ENCODE data around the gene FSCN2. TPM values are rescaled to one million over a fixed set of nuclear protein-coding genes. Genes with fewer than 3 reads are reported as not detected.

FSCN2 gene
- total RNA-seq, 4 donors from 2014 or later = 0.20 to 0.46 TPM; not detected in 2

DNA sequence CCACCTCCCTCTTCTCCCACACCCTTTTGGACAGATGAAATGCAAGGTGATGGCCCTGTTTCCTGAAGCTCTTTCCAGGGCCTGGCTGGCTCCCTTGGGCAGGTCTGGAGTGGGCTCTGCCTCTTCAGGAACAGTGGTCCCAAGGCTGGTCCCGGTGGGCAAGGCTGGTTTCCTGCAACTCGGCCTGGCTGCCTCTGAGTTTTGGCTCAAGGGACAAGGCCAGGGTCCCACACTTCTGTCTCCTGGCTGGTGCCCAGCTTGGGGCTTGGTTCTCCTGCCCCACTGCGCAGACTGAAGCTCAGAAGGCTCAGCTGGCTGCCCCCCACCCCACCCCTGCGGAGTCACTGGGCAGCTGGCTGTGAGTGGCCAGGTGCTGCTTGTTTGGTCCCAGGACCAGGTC is 11.7 kb upstream of the FSCN2 start:
- Histone ChIP-seq H3K36me3 (peaks cover 0 to 7% of the 10 kb centered on the region in 2 donors), H3K4me3 (peak overlapping the region in 2 of 4 donors; percentile 81 to 95), H3K4me1 (peaks cover 30 to 43% of the 10 kb centered on the region in 2 donors), H3K9me3 (no peaks in the 10 kb centered on the region), H3K27me3 (peaks cover 0 to 17% (median 7%) of the 10 kb centered on the region in 3 donors), H3K27ac (peak overlapping the region; percentile 91 to 100 (median 99))
- ATAC-seq (no peak), DNase-seq (no peak)
- intact Hi-C loops (cut with DNase I; ENCODE audit: low total_unique reads) (no loop called here), in situ Hi-C loops (cut with MboI; ENCODE audit: low sequenced_read_pairs in 4 of 4) (no loop called here)
- TF ChIP-seq, protein P1, sequence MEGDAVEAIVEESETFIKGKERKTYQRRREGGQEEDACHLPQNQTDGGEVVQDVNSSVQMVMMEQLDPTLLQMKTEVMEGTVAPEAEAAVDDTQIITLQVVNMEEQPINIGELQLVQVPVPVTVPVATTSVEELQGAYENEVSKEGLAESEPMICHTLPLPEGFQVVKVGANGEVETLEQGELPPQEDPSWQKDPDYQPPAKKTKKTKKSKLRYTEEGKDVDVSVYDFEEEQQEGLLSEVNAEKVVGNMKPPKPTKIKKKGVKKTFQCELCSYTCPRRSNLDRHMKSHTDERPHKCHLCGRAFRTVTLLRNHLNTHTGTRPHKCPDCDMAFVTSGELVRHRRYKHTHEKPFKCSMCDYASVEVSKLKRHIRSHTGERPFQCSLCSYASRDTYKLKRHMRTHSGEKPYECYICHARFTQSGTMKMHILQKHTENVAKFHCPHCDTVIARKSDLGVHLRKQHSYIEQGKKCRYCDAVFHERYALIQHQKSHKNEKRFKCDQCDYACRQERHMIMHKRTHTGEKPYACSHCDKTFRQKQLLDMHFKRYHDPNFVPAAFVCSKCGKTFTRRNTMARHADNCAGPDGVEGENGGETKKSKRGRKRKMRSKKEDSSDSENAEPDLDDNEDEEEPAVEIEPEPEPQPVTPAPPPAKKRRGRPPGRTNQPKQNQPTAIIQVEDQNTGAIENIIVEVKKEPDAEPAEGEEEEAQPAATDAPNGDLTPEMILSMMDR (IDR thresholded peaks at IDR 0.05 in 4 of 5, conservative IDR thresholded peaks at IDR 0.05 in 1 of 5) = no peak
- TF ChIP-seq POLR2A (IDR thresholded peaks at IDR 0.05) = no peak

GRCh38 chr17:81517009-81517338 is 11.2 kb upstream of the FSCN2 start:
- in situ Hi-C loops (cut with MboI; ENCODE audit: low sequenced_read_pairs in 4 of 4) (no loop called here), intact Hi-C loops (cut with DNase I; ENCODE audit: low total_unique reads) (no loop called here)
- Histone ChIP-seq H3K4me3 (no peak overlapping the region), H3K4me1 (peaks cover 30 to 43% of the 10 kb centered on the region in 2 donors), H3K27ac (peak overlapping the region in 3 of 4 donors; percentile 91 to 100 (median 98)), H3K36me3 (peaks cover 0 to 2% of the 10 kb centered on the region in 2 donors), H3K27me3 (peaks cover 0 to 17% (median 7%) of the 10 kb centered on the region in 3 donors), H3K9me3 (no peaks in the 10 kb centered on the region)
- TF ChIP-seq POLR2A (IDR thresholded peaks at IDR 0.05) = no peak
- TF ChIP-seq, protein P1 (IDR thresholded peaks at IDR 0.05 in 4 of 5, conservative IDR thresholded peaks at IDR 0.05 in 1 of 5) = no peak
- no peak for ATAC-seq
- no peak for DNase-seq

- H3K36me3 ChIP-seq = no peaks in the 10 kb centered on the region
- TF ChIP-seq, protein P1 (IDR thresholded peaks at IDR 0.05 in 4 of 5, conservative IDR thresholded peaks at IDR 0.05 in 1 of 5) = no peak
- no peak for TF ChIP-seq POLR2A (IDR thresholded peaks at IDR 0.05)
- H3K4me1 ChIP-seq = peaks cover 30 to 43% of the 10 kb centered on the region in 2 donors
- ATAC-seq (no peak), DNase-seq (no peak)
- in situ Hi-C loops (cut with MboI; ENCODE audit: low sequenced_read_pairs in 4 of 4) (no loop called here), intact Hi-C loops (cut with DNase I; ENCODE audit: low total_unique reads) (no loop called here)
- H3K9me3 ChIP-seq = no peaks in the 10 kb centered on the region
- no peak overlapping the region for H3K4me3 ChIP-seq
- H3K27ac ChIP-seq = peak overlapping the region in 3 of 4 donors; percentile 28 to 100 (median 91)
- H3K27me3 ChIP-seq = peaks cover 0 to 19% (median 7%) of the 10 kb centered on the region in 3 donors
Measured at GRCh38 chr17:81517339-81518112, 10.7 kb upstream of the FSCN2 start.

DNA sequence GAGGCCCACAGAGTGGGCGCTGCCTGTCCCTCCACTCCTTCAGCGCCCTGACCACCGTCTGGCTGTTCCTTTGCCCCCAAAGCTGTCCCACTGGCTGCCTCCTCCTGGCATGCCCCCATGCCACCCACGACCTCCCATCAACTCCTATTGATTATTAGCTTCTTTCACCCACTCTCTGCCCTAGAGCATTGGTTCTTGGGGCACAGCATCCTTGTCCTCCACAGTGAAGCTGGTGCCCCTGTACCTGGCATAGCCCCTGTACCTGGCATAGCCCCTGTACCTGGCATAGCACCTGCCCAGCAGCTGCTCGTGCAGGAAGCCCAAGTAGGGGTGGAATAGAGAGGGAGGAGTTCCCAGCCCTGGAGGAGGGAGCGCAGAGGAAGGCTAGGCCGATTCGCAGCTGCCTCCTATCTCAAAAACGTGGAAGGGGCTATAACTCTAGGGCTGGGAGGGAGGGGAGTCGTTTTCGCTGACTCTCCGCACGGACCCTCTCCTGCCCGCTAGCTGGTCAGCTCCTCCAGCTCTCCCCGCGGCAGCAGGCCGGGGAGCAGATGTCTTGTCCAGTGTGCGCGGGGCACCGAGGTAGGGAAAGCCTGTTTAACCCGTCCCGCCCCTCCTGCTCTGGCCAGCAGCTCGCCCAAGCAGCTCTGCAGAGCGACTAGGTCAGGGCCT is 9.9 kb upstream of the FSCN2 start:
- no peaks in the 10 kb centered on the region for H3K36me3 ChIP-seq
- in situ Hi-C loops (cut with MboI; ENCODE audit: low sequenced_read_pairs in 4 of 4) = no loop called here
- H3K4me1 ChIP-seq = peaks cover 30 to 43% of the 10 kb centered on the region in 2 donors
- DNase-seq (no peak), ATAC-seq (no peak)
- no peak overlapping the region for H3K27ac ChIP-seq
- peak overlapping the region in 3 of 4 donors; percentile 35 to 54 (median 47) for H3K4me3 ChIP-seq
- TF ChIP-seq, protein P1 (IDR thresholded peaks at IDR 0.05 in 4 of 5, conservative IDR thresholded peaks at IDR 0.05 in 1 of 5) = no peak
- TF ChIP-seq POLR2A (IDR thresholded peaks at IDR 0.05) = no peak
- H3K27me3 ChIP-seq = peaks cover 3 to 23% (median 10%) of the 10 kb centered on the region in 3 donors
- no peaks in the 10 kb centered on the region for H3K9me3 ChIP-seq
- intact Hi-C loops (cut with DNase I; ENCODE audit: low total_unique reads) = no loop called here
